ENCODE measurements around the gene EHF.

Gene EHF

DNA sequence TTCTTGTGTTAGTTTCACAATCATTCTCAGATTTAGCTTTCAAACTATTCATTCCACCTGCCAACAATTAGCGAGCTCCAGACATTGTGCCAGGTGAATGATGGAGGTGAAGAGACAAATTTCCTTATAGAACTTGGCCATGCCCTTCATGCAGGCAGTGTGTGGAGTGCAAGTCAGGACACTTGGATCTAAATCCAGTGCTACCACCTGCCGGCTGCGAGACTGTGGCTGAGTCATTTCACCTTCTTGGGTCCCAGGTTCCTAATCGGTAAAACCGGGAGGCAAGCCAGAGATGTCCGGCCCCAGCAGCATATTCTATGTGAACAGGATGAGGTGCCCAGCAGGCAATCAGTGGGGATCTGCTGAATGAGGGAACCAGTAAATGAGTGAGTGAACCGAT lies 18.6 kb upstream of the EHF start:
- DNase-seq (ENCODE audit: low read depth): no peak

DNA sequence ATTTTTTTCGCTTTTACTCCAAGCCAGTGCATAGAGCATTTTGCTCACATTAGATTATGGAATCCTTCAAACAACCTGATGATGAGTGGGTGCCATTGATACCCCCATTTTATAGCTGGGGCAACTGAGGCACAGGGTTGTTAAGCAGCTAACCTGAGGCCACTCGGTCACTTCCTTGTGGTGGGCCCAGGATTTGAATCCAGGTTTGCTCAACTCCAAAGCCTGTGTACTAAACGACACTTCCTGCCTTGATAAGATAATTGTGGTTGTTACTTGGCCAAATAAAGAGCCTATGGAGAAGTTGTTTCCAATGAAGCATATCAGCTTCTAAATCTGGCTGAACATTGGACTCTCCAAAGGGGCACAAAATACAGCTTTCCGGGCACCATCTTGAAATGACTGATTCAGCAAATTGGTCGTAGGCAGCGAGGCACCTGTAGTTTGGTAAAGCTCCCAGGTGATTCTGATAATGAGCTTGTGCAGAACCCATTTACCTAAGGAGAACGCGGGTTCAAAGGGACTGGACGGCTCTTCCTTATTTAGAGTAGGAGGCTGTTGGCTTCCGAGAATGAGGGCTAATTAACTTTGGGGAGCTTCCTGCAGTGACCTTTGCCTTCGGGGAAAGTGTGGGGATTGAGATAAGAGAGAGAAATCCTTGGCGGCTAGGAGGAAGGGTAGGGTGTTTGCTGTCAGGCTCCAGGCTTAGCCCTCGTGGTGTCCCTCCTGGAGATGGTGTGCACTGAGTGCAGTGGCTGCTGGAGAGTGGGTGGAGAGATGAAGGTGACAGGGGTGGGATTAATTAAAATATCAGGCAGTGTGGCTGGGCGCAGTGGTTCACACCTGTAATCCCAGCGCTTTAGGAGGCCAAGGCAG lies 17.5 kb upstream of the EHF start:
- no peak for DNase-seq (ENCODE audit: low read depth)

DNA sequence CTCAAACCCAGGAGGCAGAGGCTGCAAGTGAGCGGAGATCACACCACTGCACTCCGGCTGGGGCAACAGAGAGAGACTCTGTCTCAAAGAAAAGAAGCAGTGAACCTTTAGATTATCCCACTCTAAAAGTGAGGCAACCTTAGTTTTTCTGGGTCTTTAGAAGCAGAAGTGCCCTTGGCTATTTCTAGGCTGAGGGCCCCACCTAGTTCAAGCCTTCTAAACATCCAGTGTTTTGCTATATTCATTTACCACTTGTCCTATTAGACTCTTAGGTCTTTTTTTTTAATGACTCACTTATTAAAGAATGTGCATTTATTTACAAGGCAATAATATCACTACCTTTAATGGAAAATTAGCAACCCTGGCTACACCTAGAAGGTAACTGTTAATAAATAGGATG lies 16.7 kb upstream of the EHF start:
- peak; percentile 6 for DNase-seq (ENCODE audit: low read depth)

GRCh38 chr11:34604911-34605310 lies 16.0 kb upstream of the EHF start:
- no peak for DNase-seq (ENCODE audit: low read depth)

- DNase-seq (ENCODE audit: low read depth): no peak
Measured at GRCh38 chr11:34605481-34606325, 15.2 kb upstream of the EHF start.

- DNase-seq (ENCODE audit: low read depth): peak; percentile 9
Measured at GRCh38 chr11:34606326-34607120, 14.4 kb upstream of the EHF start.

DNA sequence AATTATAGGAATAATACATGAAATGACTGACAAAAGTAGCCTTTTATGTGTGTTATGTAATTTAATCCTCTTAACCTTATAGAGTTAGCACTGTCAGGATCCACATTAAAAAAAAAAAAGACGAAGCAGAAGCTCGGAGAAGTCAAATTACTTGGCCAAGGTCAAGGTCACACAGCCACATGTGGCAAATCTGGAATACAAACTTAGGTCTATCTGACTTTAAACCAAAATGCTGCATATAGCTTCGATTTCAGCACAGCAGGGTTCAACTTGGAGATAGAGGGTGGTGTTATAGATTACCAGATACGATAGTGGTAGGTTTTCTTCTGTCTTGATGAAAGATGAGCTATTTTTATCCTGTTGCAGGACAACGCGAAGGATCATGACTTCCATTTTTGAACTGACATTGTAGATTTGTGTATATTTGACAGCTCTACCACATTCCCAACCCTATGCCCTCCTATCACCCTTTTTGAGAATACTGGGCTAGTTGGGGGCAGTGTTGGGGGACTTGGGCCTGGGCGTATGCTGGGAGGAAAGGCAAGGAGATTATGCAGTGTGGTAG lies 11.6 kb upstream of the EHF start:
- DNase-seq (ENCODE audit: low read depth): no peak

DNA sequence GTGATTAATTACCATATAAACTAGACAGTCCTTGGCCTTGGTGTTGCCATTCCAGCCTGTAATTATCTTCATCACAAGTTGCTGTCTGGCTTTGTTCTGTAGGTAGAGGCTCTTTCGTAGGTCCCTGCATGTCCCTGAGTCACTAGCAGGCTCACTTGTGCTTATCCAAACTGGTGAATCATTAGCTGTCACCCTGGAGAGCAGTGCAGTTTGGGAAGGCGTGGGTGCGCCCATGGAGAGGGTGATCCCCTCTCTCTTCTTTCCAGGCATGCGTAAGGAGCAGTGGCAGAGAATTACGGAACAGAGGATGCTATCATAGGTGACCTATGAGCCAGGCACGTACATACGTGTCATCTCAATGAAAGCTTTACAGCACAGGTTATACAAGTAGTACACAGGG lies 11.0 kb upstream of the EHF start:
- DNase-seq (ENCODE audit: low read depth): peak; percentile 33

- DNase-seq (ENCODE audit: low read depth): no peak
Measured at GRCh38 chr11:34610324-34611041, 10.4 kb upstream of the EHF start.

- DNase-seq (ENCODE audit: low read depth): no peak
Measured at GRCh38 chr11:34613015-34613414, 7.9 kb upstream of the EHF start.

DNA sequence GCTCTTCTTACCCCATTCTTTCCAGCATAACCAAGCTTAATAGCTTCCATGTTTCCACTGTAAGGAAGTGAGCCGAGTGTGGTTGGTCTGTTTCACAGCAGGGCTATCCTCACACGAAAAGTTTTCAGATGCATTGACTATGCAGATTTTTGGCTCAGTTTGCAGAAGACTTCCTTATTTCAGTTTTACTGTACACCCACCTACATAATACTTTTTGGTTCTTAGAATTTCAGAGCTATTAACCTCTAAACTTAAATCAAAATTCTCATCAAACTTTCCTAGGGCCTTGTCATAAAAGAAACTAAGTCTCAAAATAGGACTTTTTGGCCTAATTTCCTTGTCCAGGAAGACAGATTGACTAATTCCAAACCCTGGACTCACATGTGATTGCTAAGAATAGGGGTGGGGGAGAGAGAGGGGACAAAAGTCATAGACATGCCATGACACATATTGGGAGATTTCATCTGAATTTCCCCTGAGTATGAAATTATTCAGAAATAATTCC lies 7.3 kb upstream of the EHF start:
- DNase-seq (ENCODE audit: low read depth): no peak

- no peak for DNase-seq (ENCODE audit: low read depth)
Measured at GRCh38 chr11:34614344-34615104, 6.4 kb upstream of the EHF start.

- no peak for DNase-seq (ENCODE audit: low read depth)
Measured at GRCh38 chr11:34616086-34616485, 4.8 kb upstream of the EHF start.

- DNase-seq (ENCODE audit: low read depth): no peak
Measured at GRCh38 chr11:34616830-34617504, 3.9 kb upstream of the EHF start.

DNA sequence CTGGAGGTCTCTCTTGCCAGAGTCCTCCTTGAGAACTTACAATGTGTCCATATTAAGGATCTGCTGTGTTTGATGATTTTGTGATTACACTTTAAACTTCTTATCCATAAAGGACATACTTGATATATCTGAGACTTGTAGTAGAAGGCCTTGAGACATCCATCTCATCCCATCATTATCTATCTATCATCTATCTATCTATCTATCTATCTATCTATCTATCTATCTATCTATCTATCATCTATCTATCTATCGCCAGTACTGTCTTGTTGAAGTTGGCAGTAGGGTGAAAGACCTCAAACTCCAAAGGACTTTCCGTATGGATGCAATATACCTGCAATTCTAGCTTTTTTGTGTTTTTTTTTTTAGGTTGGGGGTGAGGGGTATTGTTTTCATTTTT lies 2.5 kb upstream of the EHF start:
- DNase-seq (ENCODE audit: low read depth): no peak

DNA sequence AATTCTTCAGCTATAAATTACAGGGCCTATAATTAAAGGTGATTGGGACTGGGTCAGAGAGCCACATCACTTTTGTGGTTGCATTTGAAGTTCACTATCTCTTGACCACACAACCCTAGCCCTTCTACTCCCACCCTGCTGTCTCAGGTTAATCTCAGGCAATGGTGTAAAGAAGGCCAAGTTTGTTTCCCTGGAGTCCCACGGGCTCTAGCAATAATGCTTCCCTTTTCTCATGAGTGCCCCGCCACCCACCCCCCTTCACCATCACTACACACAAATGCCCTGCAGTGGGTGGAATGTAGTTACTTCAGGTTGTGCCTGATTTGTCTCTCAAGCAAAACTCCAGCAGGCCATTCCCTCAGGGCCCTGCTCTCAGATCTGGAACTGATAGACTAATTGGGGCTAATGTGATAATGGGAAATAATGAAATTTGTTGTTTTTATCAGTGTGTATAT lies 1.8 kb upstream of the EHF start:
- DNase-seq (ENCODE audit: low read depth): no peak

GRCh38 chr11:34620202-34620601 lies 691 bp upstream of the EHF start:
- no peak for DNase-seq (ENCODE audit: low read depth)

DNA sequence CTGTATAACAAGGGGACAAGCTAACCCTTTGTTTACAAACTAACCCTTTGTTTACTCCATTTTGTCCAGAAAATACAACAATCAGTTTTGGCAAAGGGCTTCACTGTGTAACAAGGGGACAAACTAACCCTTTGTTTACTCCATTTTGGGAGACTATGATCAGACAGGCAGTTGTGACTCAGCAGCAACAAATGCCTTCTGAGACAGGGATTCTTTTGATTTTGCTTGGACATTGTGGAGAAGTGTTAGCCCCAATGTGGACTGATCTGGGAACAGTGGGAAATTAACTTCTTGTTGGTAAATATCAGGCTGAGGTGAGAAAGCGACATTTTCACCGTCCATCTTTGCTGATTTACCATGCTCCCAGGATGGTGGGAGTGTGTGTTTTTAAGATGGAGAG lies 983 bp downstream of the EHF start:
- peak; percentile 47 for DNase-seq (ENCODE audit: low read depth)

GRCh38 chr11:34623463-34623862 lies 2.6 kb downstream of the EHF start:
- no peak for DNase-seq (ENCODE audit: low read depth)

- no peak for DNase-seq (ENCODE audit: low read depth)
Measured at GRCh38 chr11:34624069-34624468, 3.2 kb downstream of the EHF start.
